ENCODE data around the gene PCDHGB3. TPM values are rescaled to one million over a fixed set of nuclear protein-coding genes. Genes with fewer than 3 reads are reported as not detected.
A peak's percentile ranks its signal among the peaks of the same experiment; 100 is the strongest.
"Not testable (repeated sequence)": the region's sequence is repeated elsewhere in the genome, so short reads cannot be mapped to it uniquely, and the experiment has no call there.

The PCDHGB3 gene
- total RNA-seq, 1 donor from 2014 or later: 7.2 TPM

GRCh38 chr5:141412854-141413539, 43.0 kb downstream of the PCDHGB3 start, which contains the start of gene PCDHGA10:
PCDHGA10 (plus strand) TSS chr5:141412987; CDS start chr5:141413176, 189 bp downstream.
- intact Hi-C loops (cut with micrococcal nuclease): loop anchor here (10.0 kb wide), 2 partner anchors 62 to 112 kb away; partner anchors contain the start of gene PCDHGC3
- ATAC-seq (peak; percentile 67), DNase-seq (peak; percentile 44)

GRCh38 chr5:141413540-141414069, 43.6 kb downstream of the PCDHGB3 start:
- DNase-seq (no peak), ATAC-seq (peak; percentile 23)
- intact Hi-C loops (cut with micrococcal nuclease): loop anchor here (10.0 kb wide), 2 partner anchors 61 to 111 kb away; partner anchors contain the start of gene PCDHGC3

- not testable (repeated sequence) for DNase-seq, ATAC-seq
- intact Hi-C loops (cut with micrococcal nuclease): loop anchor here (10.0 kb wide), 2 partner anchors 60 to 110 kb away; partner anchors contain the start of gene PCDHGC3
These were observed 44.7 kb downstream of the PCDHGB3 start for GRCh38 chr5:141414548-141415274.

GRCh38 chr5:141415275-141415618, 45.2 kb downstream of the PCDHGB3 start:
- intact Hi-C loops (cut with micrococcal nuclease): loop anchor here (10.0 kb wide), 2 partner anchors 60 to 110 kb away; partner anchors contain the start of gene PCDHGC3
- DNase-seq, ATAC-seq: not testable (repeated sequence)

GRCh38 chr5:141417494-141418172, 47.6 kb downstream of the PCDHGB3 start, which contains the start of gene PCDHGB7:
PCDHGB7 (plus strand) TSS chr5:141417677; CDS start chr5:141417860, 183 bp downstream.
- intact Hi-C loops (cut with micrococcal nuclease): loop anchor here (10.0 kb wide), 2 partner anchors 57 to 107 kb away; partner anchors contain the start of gene PCDHGC3
- peak; percentile 89 for DNase-seq

GRCh38 chr5:141419074-141419880, 49.2 kb downstream of the PCDHGB3 start:
- no peak for ATAC-seq
- DNase-seq: no peak
- intact Hi-C loops (cut with micrococcal nuclease): loop anchor here (10.0 kb wide), 2 partner anchors 56 to 106 kb away; partner anchors contain the start of gene PCDHGC3

More at GRCh38 chr5:141417494-141418172, 47.6 kb downstream of the PCDHGB3 start, which contains the start of gene PCDHGB7:
- ATAC-seq: peak; percentile 91

GRCh38 chr5:141420855-141421488, 50.9 kb downstream of the PCDHGB3 start, which contains the start of gene PCDHGA11:
PCDHGA11 (plus strand) TSS chr5:141421051; CDS start chr5:141421228, 177 bp downstream.
- intact Hi-C loops (cut with micrococcal nuclease): no loop called here
- ATAC-seq (peak; percentile 49), DNase-seq (no peak)

GRCh38 chr5:141421489-141421855, 51.4 kb downstream of the PCDHGB3 start:
- ATAC-seq (no peak), DNase-seq (no peak)
- intact Hi-C loops (cut with micrococcal nuclease): no loop called here

Other genes with a start within 250 kb of the PCDHGB3 start
- 1.5 TPM for gene PCDHB4, start 248.4 kb upstream of the PCDHGB3 start, total RNA-seq
- gene PCDHB5, start 235.0 kb upstream of the PCDHGB3 start, total RNA-seq: 3.1 TPM
- gene PCDHB6, start 220.2 kb upstream of the PCDHGB3 start, total RNA-seq: 0.32 TPM
- 0.77 TPM for gene PCDHB7, start 197.6 kb upstream of the PCDHGB3 start, total RNA-seq
- gene PCDHB8, start 192.5 kb upstream of the PCDHGB3 start, total RNA-seq: 1.8 TPM
- 2.7 TPM for gene PCDHB16, start 187.9 kb upstream of the PCDHGB3 start, total RNA-seq
- gene PCDHB9, start 183.1 kb upstream of the PCDHGB3 start, total RNA-seq: 0.59 TPM
- 0.64 TPM for gene PCDHB10, start 177.9 kb upstream of the PCDHGB3 start, total RNA-seq
- 0.74 TPM for gene PCDHB11, start 170.6 kb upstream of the PCDHGB3 start, total RNA-seq
- gene PCDHB12, start 161.5 kb upstream of the PCDHGB3 start, total RNA-seq: 1.3 TPM
- 1.7 TPM for gene PCDHB13, start 156.3 kb upstream of the PCDHGB3 start, total RNA-seq
- 2.5 TPM for gene PCDHB14, start 146.9 kb upstream of the PCDHGB3 start, total RNA-seq
- gene PCDHB15, start 124.8 kb upstream of the PCDHGB3 start, total RNA-seq: 2.6 TPM
- gene SLC25A2, start 66.2 kb upstream of the PCDHGB3 start, total RNA-seq: not detected
- gene TAF7, start 49.5 kb upstream of the PCDHGB3 start, total RNA-seq: 106 TPM
- 3.0 TPM for gene PCDHGA1, start 39.7 kb upstream of the PCDHGB3 start, total RNA-seq
- 6.0 TPM for gene PCDHGA2, start 31.5 kb upstream of the PCDHGB3 start, total RNA-seq
- gene PCDHGA3, start 26.4 kb upstream of the PCDHGB3 start, total RNA-seq: 12.1 TPM
- gene PCDHGB1, start 20.1 kb upstream of the PCDHGB3 start, total RNA-seq: 7.1 TPM
- gene PCDHGA4, start 15.2 kb upstream of the PCDHGB3 start, total RNA-seq: 8.4 TPM
- 8.7 TPM for gene PCDHGB2, start 10.2 kb upstream of the PCDHGB3 start, total RNA-seq
- 5.3 TPM for gene PCDHGA5, start 6.1 kb upstream of the PCDHGB3 start, total RNA-seq
- 5.7 TPM for gene PCDHGA6, start 3.6 kb downstream of the PCDHGB3 start, total RNA-seq
- 7.0 TPM for gene PCDHGA7, start 12.5 kb downstream of the PCDHGB3 start, total RNA-seq
- 5.4 TPM for gene PCDHGB4, start 17.5 kb downstream of the PCDHGB3 start, total RNA-seq
- gene PCDHGA8, start 22.4 kb downstream of the PCDHGB3 start, total RNA-seq: 9.1 TPM
- 6.4 TPM for gene PCDHGB5, start 27.7 kb downstream of the PCDHGB3 start, total RNA-seq
- gene PCDHGA9, start 32.5 kb downstream of the PCDHGB3 start, total RNA-seq: 4.5 TPM
- 4.7 TPM for gene PCDHGB6, start 37.8 kb downstream of the PCDHGB3 start, total RNA-seq
- gene PCDHGA10, start 42.7 kb downstream of the PCDHGB3 start, total RNA-seq: 5.3 TPM
- 8.8 TPM for gene PCDHGB7, start 47.4 kb downstream of the PCDHGB3 start, total RNA-seq
- 5.0 TPM for gene PCDHGA11, start 50.8 kb downstream of the PCDHGB3 start, total RNA-seq
- gene PCDHGA12, start 60.3 kb downstream of the PCDHGB3 start, total RNA-seq: 5.1 TPM
- gene PCDHGC3, start 105.7 kb downstream of the PCDHGB3 start, total RNA-seq: 13.4 TPM
- 2.5 TPM for gene PCDHGC4, start 114.8 kb downstream of the PCDHGB3 start, total RNA-seq
- gene PCDHGC5, start 118.8 kb downstream of the PCDHGB3 start, total RNA-seq: 3.2 TPM
- 36.6 TPM for gene DIAPH1, start 248.8 kb downstream of the PCDHGB3 start, total RNA-seq